HFFc6 (cell line): Measurements from ENCODE around the gene TIGD4. TPM values are rescaled to one million over a fixed set of nuclear protein-coding genes. Genes with fewer than 3 reads are reported as not detected.
A peak's percentile ranks its signal among the peaks of the same experiment; 100 is the strongest.

ENCODE experiments used
- DNase-seq: peaks from one replicate; pipeline ENCODE4 v3.0.0-alpha.2; 2018
- H3K27ac Mint-ChIP-seq: 2 replicates; pipeline ENCODE4 v1.8.0; 2020; ENCODE audit warnings: mild to moderate bottlenecking, mixed read lengths
- H3K27me3 Mint-ChIP-seq: 2 replicates; pipeline ENCODE4 v1.8.0; 2021; ENCODE audit warnings: mild to moderate bottlenecking, moderate library complexity, mixed read lengths; ENCODE audit not compliant: insufficient read depth
- H3K36me3 Mint-ChIP-seq: 2 replicates; pipeline ENCODE4 v1.8.0; 2021; ENCODE audit warnings: low read depth, mixed read lengths
- H3K4me1 Mint-ChIP-seq: 2 replicates; pipeline ENCODE4 v1.8.0; 2020; ENCODE audit warnings: low read depth, mixed read lengths
- H3K4me3 Mint-ChIP-seq: 2 replicates; pipeline ENCODE4 v1.8.0; 2020; ENCODE audit warnings: mild to moderate bottlenecking, moderate library complexity, mixed read lengths
- H3K9me3 Mint-ChIP-seq: 2 replicates; pipeline ENCODE4 v1.8.0; 2020; ENCODE audit warnings: mild to moderate bottlenecking, mixed read lengths
- total RNA-seq, 6 experiments: library from RNA; stranded (reverse); fragmentation: NEBNext Ultra II Directional; extraction: Animal tissue kit (Norgen Biotek cat#: 25700); gene quantifications; 2 replicates in 1 of 6; 3 replicates in 5 of 6; pipeline ENCODE4 v1.2.3, GENCODE V29; 2021
- TF ChIP-seq, protein P1 (sequence below): fragments of 200-600 bp; sonication (generic); IDR thresholded peaks from 2 replicates; pipeline ENCODE4 v1.5.0; 2021; ENCODE audit warnings: antibody characterized with exemption, mild to moderate bottlenecking

The TIGD4 gene
- total RNA-seq, 6 experiments from 2014 or later = 0.07 to 0.08 TPM; not detected in 4

DNA sequence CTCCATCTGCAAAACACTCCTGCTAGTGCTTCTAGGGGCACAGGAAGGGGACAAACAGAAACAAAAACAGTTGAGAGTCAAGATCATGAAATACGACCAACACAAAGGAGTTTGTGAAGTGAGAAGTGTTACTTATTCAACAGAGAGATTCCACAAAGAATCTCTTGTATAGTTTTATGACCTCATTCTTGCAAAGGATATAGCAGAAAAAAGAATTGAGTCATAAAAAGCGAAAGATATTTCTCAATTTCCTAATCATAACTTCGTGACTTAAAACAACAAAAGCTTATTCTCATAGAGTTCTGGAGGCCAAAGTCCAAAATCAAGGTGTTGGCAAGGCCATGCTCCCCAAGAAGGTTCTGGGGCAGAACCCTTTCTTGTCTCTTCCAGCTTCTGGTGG is 40.7 kb downstream of the TIGD4 start:
- H3K27me3 Mint-ChIP-seq = peaks cover 16% of the 10 kb centered on the region
- TF ChIP-seq, protein P1, sequence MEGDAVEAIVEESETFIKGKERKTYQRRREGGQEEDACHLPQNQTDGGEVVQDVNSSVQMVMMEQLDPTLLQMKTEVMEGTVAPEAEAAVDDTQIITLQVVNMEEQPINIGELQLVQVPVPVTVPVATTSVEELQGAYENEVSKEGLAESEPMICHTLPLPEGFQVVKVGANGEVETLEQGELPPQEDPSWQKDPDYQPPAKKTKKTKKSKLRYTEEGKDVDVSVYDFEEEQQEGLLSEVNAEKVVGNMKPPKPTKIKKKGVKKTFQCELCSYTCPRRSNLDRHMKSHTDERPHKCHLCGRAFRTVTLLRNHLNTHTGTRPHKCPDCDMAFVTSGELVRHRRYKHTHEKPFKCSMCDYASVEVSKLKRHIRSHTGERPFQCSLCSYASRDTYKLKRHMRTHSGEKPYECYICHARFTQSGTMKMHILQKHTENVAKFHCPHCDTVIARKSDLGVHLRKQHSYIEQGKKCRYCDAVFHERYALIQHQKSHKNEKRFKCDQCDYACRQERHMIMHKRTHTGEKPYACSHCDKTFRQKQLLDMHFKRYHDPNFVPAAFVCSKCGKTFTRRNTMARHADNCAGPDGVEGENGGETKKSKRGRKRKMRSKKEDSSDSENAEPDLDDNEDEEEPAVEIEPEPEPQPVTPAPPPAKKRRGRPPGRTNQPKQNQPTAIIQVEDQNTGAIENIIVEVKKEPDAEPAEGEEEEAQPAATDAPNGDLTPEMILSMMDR = no peak

DNA sequence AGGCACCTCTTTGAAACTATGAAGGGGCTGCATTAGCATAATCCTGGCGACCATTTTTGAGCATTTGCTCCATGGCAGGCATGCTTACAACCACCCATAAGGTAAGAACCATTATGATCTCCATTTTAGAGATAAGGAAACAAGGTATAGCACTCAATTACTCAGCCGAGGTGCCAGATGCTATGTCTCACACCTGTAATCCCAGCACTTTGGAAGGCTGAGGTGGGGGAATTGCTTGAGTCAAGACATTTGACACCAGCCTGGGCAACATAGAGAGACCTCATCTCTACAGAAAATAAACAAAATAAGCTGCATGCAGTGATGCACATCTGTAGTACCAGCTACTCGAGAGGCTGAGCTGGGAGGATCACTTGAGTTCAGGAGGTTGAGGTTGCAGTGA is 43.6 kb downstream of the TIGD4 start:
- DNase-seq = no peak
- H3K27me3 Mint-ChIP-seq = peaks cover 16% of the 10 kb centered on the region
- no peak overlapping the region for H3K4me3 Mint-ChIP-seq
- no peak overlapping the region for H3K27ac Mint-ChIP-seq
- no peaks in the 10 kb centered on the region for H3K9me3 Mint-ChIP-seq
- no peaks in the 10 kb centered on the region for H3K36me3 Mint-ChIP-seq
- H3K4me1 Mint-ChIP-seq = 0 out of 2 replicates have a peak, but pooled peaks cover 4% of the 10 kb centered on the region
- TF ChIP-seq, protein P1 = no peak

More for the DNA sequence above, 40.7 kb downstream of the TIGD4 start:
- Mint-ChIP-seq H3K4me1 (0 out of 2 replicates have a peak, but pooled peaks cover 4% of the 10 kb centered on the region), H3K9me3 (no peaks in the 10 kb centered on the region), H3K36me3 (no peaks in the 10 kb centered on the region), H3K4me3 (no peak overlapping the region), H3K27ac (no peak overlapping the region)
- no peak for DNase-seq

DNA sequence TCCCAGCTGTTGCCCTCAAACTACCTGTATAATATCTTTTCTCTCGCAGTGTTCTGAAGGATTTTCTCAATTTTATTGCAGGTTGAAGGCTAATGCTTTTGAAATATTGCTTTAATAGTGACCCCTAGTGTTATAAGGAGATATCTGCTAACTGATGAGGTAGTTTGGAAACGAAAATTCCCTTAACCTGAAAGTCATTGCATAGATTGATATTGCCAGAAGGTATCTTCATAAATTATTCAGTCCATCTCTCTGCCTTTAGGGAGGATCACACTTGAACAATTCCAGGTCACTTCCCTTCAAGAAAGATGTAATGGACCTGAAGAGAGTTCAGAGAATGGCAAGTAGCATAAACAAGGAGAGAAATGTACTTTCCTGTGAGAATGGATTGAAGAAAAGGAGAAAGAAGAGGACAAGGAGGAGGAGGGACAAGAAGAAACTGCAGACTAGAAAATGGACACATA is 44.1 kb downstream of the TIGD4 start:
- no peaks in the 10 kb centered on the region for H3K9me3 Mint-ChIP-seq
- TF ChIP-seq, protein P1 = peak; percentile 81
- no peaks in the 10 kb centered on the region for H3K36me3 Mint-ChIP-seq
- H3K4me1 Mint-ChIP-seq = 0 out of 2 replicates have a peak, but pooled peaks cover 4% of the 10 kb centered on the region
- H3K27ac Mint-ChIP-seq = no peak overlapping the region
- H3K4me3 Mint-ChIP-seq = no peak overlapping the region
- peak; percentile 4 for DNase-seq
- H3K27me3 Mint-ChIP-seq = peaks cover 16% of the 10 kb centered on the region

DNA sequence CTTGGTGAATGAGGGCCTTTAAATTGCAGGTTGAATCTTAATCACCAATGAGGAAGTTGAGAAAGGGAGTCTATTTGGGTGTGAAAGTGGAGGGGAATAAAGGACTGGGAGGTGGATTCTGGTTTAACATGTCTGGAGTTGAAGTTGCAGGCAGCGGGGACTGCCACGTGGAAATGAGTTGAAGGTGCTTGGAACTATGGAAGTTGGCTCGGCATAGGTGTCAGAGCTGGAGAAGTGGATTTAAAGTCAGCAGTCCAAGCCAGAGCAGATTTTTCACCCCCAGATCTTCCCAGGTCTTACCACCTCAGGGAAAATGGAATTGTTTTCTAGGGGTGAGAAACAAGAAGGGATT is 44.9 kb downstream of the TIGD4 start:
- no peak overlapping the region for H3K4me3 Mint-ChIP-seq
- H3K36me3 Mint-ChIP-seq = no peaks in the 10 kb centered on the region
- no peak overlapping the region for H3K27ac Mint-ChIP-seq

DNA sequence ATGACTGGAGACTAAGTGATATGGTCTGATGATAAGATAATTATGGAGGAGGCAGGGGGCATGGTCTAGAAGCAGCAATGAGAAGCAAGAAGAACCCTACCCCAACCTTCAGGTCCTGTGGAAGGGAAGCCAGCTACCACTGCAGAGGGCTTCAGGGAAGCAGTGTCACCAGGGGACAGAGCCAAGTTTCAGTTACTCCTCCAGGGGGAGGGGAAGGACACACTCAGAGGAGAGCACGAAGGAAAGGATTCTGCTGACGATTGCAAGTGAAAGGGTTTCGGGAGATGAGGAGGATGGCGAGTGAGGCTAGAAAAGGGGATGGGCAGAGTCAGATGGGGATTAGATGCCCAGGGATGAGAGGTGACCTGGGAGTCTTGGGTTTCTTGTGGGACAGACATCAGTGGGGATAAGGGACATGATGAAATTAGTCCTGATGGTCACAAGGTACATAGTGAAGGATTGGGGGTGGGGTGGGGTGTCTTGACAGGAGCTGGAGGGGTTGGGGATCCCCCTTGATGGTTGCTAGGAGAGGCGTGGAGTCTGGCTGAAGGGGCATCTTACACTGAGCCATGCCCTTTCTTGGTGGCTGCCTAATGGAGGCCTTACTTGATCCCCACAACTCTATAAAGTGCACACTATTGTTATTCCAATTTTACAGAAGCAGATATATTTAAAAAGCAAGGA is 45.4 kb downstream of the TIGD4 start:
- H3K9me3 Mint-ChIP-seq = no peaks in the 10 kb centered on the region
- H3K4me3 Mint-ChIP-seq = no peak overlapping the region
- TF ChIP-seq, protein P1 = no peak
- H3K36me3 Mint-ChIP-seq = no peaks in the 10 kb centered on the region
- DNase-seq = no peak
- H3K4me1 Mint-ChIP-seq = 0 out of 2 replicates have a peak, but pooled peaks cover 4% of the 10 kb centered on the region
- H3K27me3 Mint-ChIP-seq = peaks cover 14% of the 10 kb centered on the region
- H3K27ac Mint-ChIP-seq = no peak overlapping the region

More for the DNA sequence above, 44.9 kb downstream of the TIGD4 start:
- TF ChIP-seq, protein P1 = no peak
- no peak for DNase-seq
- Mint-ChIP-seq H3K9me3 (no peaks in the 10 kb centered on the region), H3K27me3 (peaks cover 16% of the 10 kb centered on the region), H3K4me1 (0 out of 2 replicates have a peak, but pooled peaks cover 4% of the 10 kb centered on the region)
